ENCODE data around the gene TDRD7.

TDRD7 gene

DNA sequence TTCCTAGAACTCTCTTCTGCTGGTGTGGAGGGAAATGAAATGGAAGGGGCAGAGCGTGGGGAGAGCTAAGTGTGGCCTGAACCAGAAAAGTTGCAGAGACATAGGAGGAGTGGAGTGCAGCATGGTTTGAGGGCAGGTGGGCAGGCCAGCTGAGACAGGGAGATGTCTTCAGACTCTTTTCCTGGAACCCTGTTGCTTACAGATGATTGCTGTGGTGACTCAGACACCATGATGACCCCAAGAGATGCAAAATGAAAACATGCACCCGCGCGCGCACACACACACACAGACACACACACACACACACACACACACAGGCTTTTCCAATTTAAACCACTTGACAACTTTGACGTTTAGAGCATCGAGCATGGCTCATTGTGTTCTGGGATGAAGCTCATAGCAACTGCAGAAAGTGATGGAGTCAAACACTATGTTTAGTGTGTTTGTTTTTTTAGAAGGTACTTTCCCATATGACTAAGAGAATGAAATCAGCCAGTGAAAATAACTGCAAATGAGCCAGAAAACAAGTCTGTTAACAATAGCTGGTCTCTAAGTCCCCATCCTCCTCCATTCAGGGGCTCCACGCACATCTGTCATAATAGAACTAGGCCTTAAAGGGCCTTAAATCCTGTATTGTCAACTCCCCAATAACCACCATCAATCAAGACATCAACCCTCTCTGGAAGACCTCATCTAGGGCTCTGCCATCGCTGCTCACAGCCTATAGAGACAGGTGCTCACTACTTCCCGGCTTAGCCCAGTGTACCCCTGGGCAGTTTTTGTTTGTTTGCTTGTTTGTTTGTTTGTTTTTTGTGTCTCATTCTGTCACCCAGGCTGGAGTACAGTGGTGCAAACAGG is 99.1 kb downstream of the TDRD7 start:
- TF ChIP-seq GATA3 (IDR thresholded peaks at IDR 0.05; ENCODE audit: low read depth, low read length) (no peak), GATA2 (IDR thresholded peaks at IDR 0.05; ENCODE audit: low read depth, low read length) (no peak)

DNA sequence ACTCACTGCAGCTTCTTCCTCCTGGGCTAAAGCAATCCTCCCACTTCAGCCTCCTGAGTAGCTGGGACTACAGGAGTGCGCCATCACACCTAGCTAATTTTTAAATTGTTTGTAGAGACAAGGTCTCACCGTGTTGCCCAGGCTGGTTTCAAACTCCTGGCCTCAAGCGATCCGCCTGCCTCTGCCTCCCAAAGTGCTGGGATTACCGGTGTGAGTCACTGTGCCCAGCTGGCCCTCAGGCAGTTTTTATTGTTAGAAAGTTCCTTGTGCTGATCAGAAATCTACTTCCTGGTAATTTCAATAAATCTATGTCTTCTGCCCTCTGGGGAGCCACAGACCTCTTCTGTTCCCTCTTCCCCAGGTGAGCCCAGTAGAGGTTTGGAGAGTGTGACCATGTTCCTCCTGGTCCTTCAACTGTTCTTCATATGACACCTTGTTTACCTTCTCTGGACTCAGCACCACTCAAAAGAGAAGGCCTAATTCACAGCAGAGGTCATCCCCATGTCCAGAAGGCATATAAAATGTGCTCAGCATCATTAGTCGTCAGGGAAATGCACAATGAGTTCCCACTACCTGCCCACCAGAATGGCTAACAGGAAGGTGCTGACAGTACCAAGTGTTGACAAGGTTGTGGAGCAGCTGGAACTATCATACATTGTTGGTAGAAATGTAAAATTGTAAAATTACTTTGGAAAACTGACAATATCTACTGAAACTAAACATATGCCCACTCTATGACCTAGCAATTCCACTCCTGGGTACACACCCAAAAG is 99.9 kb downstream of the TDRD7 start:
- TF ChIP-seq GATA2 (IDR thresholded peaks at IDR 0.05; ENCODE audit: low read depth, low read length) (no peak), GATA3 (IDR thresholded peaks at IDR 0.05; ENCODE audit: low read depth, low read length) (no peak)

DNA sequence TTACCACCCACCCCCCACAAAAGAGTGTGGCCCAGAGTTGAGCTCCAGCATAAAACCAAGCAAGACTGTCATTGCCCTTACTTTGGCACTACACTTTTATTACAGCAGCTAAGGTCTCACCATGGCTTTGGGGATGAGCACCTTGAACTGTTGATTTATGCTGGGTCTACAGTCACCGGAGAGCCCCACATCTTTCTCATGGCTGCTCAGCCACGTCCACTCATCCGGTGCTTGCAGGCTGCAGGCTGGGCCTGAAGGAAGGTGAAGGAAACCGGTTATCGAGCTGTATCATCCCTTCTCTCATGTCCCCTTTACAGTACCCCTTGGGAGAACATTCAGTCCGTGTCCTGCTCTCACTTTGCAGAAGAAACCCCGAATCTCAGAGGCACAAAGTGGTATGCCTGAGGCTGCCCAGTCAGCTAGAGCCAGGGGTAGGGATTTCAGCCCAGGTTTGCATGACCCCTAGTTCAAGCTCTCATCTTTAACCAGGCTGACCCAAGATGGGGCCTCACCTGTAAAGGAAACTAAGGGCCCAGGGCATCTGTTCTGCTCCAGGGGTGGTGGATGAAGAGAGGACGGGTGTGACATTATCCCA is 101.2 kb downstream of the TDRD7 start:
- TF ChIP-seq GATA3 (IDR thresholded peaks at IDR 0.05; ENCODE audit: low read depth, low read length): no peak
- TF ChIP-seq GATA2 (IDR thresholded peaks at IDR 0.05; ENCODE audit: low read depth, low read length): no peak

DNA sequence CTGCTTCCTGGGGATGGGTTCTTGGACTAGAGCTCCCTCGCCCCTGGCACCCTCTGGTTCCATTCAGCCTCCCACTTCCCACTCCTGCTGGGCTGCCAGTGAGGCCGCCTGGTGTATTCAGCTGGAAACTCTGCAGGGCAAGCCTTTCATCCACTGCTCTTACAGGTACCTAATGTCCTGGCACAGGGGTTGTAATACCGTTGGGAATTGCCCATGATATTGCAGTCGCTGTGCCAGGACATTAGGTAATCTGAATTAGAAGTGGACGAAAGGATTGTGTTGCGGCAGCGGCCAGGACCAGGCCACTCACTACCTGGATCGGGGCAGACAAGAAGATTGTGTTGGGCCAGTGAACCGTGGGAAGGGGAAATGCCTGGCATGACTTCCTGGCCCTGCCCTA is 102.6 kb downstream of the TDRD7 start:
- TF ChIP-seq GATA3 (IDR thresholded peaks at IDR 0.05; ENCODE audit: low read depth, low read length) (no peak), GATA2 (IDR thresholded peaks at IDR 0.05; ENCODE audit: low read depth, low read length) (no peak)

DNA sequence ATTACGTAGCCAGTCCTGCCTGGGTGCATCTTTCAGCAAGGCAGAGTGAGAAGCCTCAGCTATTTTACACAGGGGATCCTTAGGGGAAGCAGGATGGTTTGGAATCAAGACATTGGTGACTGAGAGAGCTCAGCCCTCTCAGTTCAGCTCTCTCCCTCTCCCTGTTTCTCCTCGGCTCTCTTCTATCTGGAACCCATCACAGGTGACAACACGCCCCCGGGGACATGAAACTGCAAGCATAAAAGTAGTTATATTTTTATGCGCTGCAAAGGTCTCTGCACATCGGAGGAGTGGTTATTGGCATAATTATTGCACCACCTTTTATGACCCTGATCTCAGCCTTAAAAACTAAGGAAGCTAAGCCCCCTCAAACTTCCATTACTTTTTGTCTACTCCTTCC is 103.8 kb downstream of the TDRD7 start:
- TF ChIP-seq GATA3 (IDR thresholded peaks at IDR 0.05; ENCODE audit: low read depth, low read length) (no peak), GATA2 (IDR thresholded peaks at IDR 0.05; ENCODE audit: low read depth, low read length) (no peak)

DNA sequence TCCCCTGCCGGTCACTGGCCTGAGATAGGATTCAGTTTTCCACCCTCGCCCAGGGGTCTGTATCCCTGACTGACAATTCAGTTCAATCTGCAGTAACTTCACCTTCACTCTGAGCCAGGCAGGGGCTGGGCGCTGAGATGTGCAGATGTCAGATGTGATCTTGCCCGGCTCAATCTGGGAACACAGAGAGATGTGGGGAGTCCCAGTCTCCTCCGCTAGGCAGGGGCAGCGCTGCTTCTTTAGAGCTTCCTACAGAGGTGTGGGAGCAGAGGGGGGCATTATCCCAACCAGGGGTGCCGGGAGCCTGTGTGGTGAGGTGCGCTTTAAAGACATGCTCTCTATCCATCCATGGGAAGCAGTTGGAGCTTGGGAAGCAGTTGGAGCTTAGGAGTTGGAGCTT is 104.2 kb downstream of the TDRD7 start:
- no peak for TF ChIP-seq GATA2 (IDR thresholded peaks at IDR 0.05; ENCODE audit: low read depth, low read length)
- no peak for TF ChIP-seq GATA3 (IDR thresholded peaks at IDR 0.05; ENCODE audit: low read depth, low read length)

DNA sequence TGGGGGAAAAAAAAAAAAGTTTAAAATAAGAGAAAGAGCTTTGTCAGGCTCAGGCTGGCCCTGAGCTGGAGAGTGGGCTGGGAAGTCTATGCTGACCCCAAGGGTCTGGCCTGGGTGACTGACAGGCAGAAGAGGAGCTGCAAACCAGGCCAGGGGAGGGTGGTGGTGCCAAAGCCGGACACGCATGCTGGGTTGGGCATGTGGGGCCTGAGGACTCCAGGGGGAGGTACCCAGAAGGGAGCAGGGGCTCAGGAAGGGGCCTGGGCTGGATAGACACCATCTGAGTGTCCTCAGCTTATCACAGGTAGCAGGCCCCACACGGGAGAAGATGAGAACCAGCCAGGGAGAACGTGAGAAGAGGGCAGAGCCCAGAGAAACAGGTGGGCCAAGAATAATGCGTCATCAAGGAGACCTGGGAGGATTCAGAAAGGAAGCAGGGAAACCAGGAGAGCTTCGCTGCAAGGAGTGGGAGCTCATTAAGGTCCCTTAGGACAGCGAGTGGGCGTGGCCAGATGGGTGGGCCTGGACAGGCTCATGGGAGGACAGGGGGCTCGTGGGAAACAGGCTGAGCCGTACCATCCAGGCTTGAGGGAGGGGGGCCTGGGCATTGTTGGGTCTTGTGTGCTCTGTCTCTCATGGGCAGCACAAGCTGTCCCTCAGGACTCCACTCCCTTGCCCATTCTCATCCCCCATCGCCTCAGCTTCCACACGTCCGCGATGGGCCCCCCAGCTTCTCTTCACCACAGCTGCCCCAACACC is 105.6 kb downstream of the TDRD7 start:
- TF ChIP-seq GATA3 (IDR thresholded peaks at IDR 0.05; ENCODE audit: low read depth, low read length) (no peak), GATA2 (IDR thresholded peaks at IDR 0.05; ENCODE audit: low read depth, low read length) (no peak)

DNA sequence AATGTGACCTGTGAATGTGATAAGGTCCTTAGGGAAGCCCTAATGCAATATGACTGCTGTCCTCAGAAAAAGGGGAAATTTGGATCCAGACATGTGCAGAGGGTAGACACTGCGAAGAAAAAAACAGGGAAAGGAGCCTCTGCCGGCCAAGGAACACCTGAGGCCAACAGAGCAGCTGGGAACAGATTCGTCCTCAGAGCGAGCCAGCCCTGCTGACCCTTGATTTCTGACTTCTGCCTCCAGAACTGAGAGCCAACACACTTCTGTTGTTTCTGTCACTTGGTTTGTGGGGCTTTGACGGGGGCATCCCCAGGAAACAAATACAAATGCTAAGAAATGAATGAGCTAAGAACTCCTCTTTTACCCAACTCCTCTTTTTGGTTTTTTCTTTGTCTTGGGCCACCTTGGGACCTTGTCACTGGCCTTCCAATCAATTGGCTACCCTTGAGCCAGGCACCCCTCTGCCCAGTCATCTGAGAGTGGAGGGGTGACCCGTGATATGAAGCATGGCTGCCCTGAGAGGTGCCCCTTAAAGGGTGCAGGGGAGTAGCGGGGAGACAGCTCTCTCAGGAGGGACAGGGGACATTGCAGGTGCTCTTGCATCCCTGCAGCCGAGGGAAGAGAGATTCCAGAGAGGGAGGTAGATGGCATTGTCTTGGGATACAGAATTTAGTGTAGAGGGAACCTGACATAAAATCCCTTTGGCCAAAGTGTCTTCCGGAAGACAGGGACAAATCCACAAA is 106.4 kb downstream of the TDRD7 start:
- TF ChIP-seq GATA2 (IDR thresholded peaks at IDR 0.05; ENCODE audit: low read depth, low read length): no peak
- TF ChIP-seq GATA3 (IDR thresholded peaks at IDR 0.05; ENCODE audit: low read depth, low read length): no peak

DNA sequence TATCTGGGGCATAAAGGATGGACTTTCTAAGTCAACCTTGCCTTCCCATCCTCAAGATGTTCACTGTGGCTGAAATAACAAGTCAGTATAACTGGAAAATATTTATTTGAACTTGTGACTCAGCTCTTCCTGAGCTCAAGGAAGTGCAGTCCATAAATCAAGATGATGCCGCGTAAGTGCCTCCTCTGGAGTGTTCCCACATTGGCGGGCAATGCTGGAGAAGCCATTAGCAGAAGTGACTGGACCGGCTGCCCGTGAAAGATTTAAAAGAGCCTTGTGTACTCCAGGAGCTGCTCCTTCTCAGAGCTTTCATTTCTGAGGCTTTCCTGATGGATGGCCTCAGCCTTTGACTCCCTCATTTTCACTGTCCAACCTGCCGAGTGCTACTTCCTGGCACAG is 107.0 kb downstream of the TDRD7 start:
- no peak for TF ChIP-seq GATA2 (IDR thresholded peaks at IDR 0.05; ENCODE audit: low read depth, low read length)
- no peak for TF ChIP-seq GATA3 (IDR thresholded peaks at IDR 0.05; ENCODE audit: low read depth, low read length)

DNA sequence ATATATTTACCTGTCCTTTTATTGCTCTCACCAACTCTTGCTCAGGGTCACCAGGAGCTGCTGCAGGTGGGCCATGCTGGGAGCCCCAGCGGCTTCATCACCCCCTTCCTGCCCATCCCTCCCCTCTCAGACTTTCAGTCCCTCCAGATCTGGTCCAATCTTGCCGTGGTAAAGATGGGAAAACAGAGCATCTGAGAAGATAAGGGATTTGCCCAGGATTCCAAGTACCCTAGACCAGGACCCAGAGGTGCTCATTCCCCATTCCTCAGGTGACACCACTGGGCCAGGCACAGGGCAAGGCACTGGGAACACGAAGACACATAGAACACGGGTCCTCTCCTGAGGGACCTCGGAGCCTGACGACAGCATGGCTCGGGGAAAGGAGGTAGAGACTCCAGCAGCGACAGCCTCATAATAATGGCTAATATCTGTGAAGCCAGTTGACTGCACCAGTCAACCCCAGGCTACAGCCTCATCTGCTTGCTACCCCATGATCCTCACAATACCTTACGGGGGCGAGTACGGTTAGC is 107.6 kb downstream of the TDRD7 start:
- TF ChIP-seq GATA2 (IDR thresholded peaks at IDR 0.05; ENCODE audit: low read depth, low read length): no peak
- no peak for TF ChIP-seq GATA3 (IDR thresholded peaks at IDR 0.05; ENCODE audit: low read depth, low read length)

DNA sequence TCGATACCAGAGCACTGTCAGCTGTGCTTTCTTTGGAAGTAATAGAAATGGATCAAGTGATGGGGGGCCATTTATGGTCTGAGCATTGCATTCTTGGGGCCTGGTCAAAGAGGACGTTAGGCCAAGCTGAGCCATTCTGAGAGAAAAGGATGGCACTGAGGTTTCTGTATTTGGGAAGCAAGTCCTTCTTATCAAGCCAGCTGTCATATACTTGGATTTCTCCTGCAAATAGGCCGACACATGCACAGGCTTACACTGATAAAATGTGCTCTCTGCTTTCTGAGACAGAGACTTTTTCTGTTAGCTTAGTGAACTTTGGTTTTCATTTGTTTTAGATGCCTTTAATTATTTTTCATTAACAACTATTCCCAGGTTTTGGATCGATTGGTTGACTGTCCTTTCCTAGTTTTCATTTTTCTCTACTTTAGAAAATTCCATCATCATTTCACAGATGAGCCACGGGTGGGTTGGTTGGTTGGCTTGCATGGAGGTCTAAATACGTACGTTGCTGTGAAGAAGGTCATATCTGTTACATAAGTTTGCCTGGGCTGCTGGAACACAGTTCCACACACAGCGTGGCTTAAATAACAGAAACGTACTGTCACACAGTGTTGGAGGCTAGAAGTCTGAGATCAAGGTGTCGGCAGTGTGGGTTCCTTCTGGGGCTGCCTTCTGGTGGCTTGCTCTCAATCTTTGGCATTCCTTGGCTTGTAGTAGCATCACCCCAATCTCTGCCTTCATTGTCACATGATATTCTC is 109.9 kb downstream of the TDRD7 start:
- TF ChIP-seq GATA3 (IDR thresholded peaks at IDR 0.05; ENCODE audit: low read depth, low read length): no peak
- TF ChIP-seq GATA2 (IDR thresholded peaks at IDR 0.05; ENCODE audit: low read depth, low read length): no peak

DNA sequence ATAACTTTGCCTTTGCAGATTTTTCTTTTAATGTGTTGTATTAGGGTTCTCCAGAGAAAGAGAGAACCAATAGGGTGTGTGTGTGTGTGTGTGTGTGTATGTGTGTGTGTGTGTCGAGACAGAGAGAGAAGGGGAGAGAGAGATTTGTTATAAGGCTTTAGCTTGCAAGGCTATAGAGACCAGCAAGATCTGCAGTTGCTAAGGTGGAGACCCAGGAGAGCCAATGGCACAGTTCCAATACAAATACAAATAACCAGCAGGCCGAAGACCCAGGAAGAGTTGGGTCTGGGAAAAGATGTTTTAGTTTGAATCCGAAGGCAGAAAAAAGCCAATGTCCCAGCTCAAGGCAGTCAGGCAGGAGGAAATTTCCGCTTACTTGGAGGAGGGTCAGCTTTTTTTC is 112.5 kb downstream of the TDRD7 start:
- TF ChIP-seq GATA2 (IDR thresholded peaks at IDR 0.05; ENCODE audit: low read depth, low read length) (no peak), GATA3 (IDR thresholded peaks at IDR 0.05; ENCODE audit: low read depth, low read length) (no peak)

Measured in SH-SY5Y (cell line).